SU-DHL-6 (cell line): ENCODE results near the gene CLDN9.

Source experiments
- H2AFZ ChIP-seq: fragments of 200-600 bp; sonication (generic); 2 replicates; pipeline ENCODE4 v1.6.1; 2014; ENCODE audit warnings: low read depth, mild to moderate bottlenecking, moderate library complexity, mixed read lengths, antibody characterized with exemption, low read length; ENCODE audit not compliant: severe bottlenecking
- H3F3A ChIP-seq: fragments of 200-600 bp; shearing (Covaris generic); 2 replicates; pipeline ENCODE4 v1.6.0; 2016; ENCODE audit warnings: antibody characterized with exemption, mild to moderate bottlenecking; ENCODE audit not compliant: insufficient read depth
- H3K27ac ChIP-seq: fragments of 200-600 bp; sonication (generic); 2 replicates; pipeline ENCODE4 v1.5.1; 2016; ENCODE audit warnings: low read depth, mild to moderate bottlenecking, low read length, moderate library complexity, mixed read lengths
- H3K27me3 ChIP-seq: fragments of 200-600 bp; sonication (generic), shearing (Covaris generic); 2 replicates; pipeline ENCODE4 v1.6.0; 2014; ENCODE audit warnings: mild to moderate bottlenecking, low read length
- H3K36me3 ChIP-seq: fragments of 200-600 bp; sonication (generic); 2 replicates; pipeline ENCODE4 v1.6.1; 2014; ENCODE audit warnings: mild to moderate bottlenecking, low read length, mixed read lengths
- H3K4me2 ChIP-seq: fragments of 300-600, 200-600 bp; shearing (Covaris generic), sonication (generic); 2 replicates; pipeline ENCODE4 v1.6.0; 2014; ENCODE audit warnings: low read length, low read depth, mild to moderate bottlenecking; ENCODE audit not compliant: poor library complexity, severe bottlenecking
- H3K4me3 ChIP-seq: fragments of 200-600 bp; sonication (generic); 2 replicates; pipeline ENCODE4 v1.5.1; 2014; ENCODE audit warnings: antibody characterized with exemption, low read length, mild to moderate bottlenecking, mixed read lengths; ENCODE audit not compliant: insufficient read depth, poor library complexity, severe bottlenecking
- H3K79me2 ChIP-seq: fragments of 200-600 bp; sonication (generic); 2 replicates; pipeline ENCODE4 v1.6.1; 2014; ENCODE audit warnings: mild to moderate bottlenecking, low read length, moderate library complexity; ENCODE audit not compliant: insufficient read depth
- H3K9ac ChIP-seq: fragments of 200-600 bp; sonication (generic); 2 replicates; pipeline ENCODE4 v1.7.0; 2014; ENCODE audit warnings: mild to moderate bottlenecking, low read length
- H3K9me2 ChIP-seq: fragments of 200-600 bp; sonication (generic); replicated peaks from 2 replicates; pipeline ENCODE4 v1.6.1; 2014; ENCODE audit warnings: low read length; ENCODE audit not compliant: insufficient read depth
- H3K9me3 ChIP-seq: fragments of 200-600 bp; sonication (generic); 2 replicates; pipeline ENCODE4 v1.6.1; 2014; ENCODE audit warnings: low read length, mixed read lengths; ENCODE audit not compliant: insufficient read depth
- H4K20me1 ChIP-seq: fragments of 200-600 bp; sonication (generic); 2 replicates; pipeline ENCODE4 v1.6.1; 2014; ENCODE audit warnings: low read depth, mild to moderate bottlenecking, antibody characterized with exemption, low read length, moderate library complexity, mixed read lengths
- EZH2phosphoT487 ChIP-seq: fragments of 200-600 bp; sonication (generic), shearing (Covaris generic); conservative IDR thresholded peaks from 2 replicates; pipeline ENCODE4 v1.6.1; 2018; ENCODE audit warnings: mild to moderate bottlenecking, antibody characterized with exemption, low read length, moderate library complexity, mixed read lengths
- TF ChIP-seq, protein P1 (sequence below): fragments of 200-600 bp; sonication (generic); IDR thresholded peaks from one replicate; pipeline ENCODE4 v1.5.1; 2017; ENCODE audit warnings: antibody characterized with exemption, mild to moderate bottlenecking, low read length, moderate library complexity; ENCODE audit not compliant: insufficient read depth, poor library complexity, severe bottlenecking

Gene CLDN9

GRCh38 chr16:3059723-3060242 lies 47.1 kb downstream of the CLDN9 start:
- Histone ChIP-seq H3K4me3 (peak overlapping the region; percentile 35), H3K9ac (peak overlapping the region; percentile 96), H4K20me1 (no peaks in the 10 kb centered on the region), H3K79me2 (no peaks in the 10 kb centered on the region), H3K27ac (no peak overlapping the region), H3K9me2 (no peaks in the 10 kb centered on the region), H3F3A (0 out of 2 replicates have a peak, but pooled peaks cover 4% of the 10 kb centered on the region), H3K36me3 (no peaks in the 10 kb centered on the region), H3K9me3 (no peaks in the 10 kb centered on the region), H2AFZ (peak overlapping the region; percentile 49), H3K4me2 (peak overlapping the region; percentile 57), H3K27me3 (no peaks in the 10 kb centered on the region)
- no peak for TF ChIP-seq EZH2phosphoT487
- TF ChIP-seq, protein P1, sequence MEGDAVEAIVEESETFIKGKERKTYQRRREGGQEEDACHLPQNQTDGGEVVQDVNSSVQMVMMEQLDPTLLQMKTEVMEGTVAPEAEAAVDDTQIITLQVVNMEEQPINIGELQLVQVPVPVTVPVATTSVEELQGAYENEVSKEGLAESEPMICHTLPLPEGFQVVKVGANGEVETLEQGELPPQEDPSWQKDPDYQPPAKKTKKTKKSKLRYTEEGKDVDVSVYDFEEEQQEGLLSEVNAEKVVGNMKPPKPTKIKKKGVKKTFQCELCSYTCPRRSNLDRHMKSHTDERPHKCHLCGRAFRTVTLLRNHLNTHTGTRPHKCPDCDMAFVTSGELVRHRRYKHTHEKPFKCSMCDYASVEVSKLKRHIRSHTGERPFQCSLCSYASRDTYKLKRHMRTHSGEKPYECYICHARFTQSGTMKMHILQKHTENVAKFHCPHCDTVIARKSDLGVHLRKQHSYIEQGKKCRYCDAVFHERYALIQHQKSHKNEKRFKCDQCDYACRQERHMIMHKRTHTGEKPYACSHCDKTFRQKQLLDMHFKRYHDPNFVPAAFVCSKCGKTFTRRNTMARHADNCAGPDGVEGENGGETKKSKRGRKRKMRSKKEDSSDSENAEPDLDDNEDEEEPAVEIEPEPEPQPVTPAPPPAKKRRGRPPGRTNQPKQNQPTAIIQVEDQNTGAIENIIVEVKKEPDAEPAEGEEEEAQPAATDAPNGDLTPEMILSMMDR = no peak

DNA sequence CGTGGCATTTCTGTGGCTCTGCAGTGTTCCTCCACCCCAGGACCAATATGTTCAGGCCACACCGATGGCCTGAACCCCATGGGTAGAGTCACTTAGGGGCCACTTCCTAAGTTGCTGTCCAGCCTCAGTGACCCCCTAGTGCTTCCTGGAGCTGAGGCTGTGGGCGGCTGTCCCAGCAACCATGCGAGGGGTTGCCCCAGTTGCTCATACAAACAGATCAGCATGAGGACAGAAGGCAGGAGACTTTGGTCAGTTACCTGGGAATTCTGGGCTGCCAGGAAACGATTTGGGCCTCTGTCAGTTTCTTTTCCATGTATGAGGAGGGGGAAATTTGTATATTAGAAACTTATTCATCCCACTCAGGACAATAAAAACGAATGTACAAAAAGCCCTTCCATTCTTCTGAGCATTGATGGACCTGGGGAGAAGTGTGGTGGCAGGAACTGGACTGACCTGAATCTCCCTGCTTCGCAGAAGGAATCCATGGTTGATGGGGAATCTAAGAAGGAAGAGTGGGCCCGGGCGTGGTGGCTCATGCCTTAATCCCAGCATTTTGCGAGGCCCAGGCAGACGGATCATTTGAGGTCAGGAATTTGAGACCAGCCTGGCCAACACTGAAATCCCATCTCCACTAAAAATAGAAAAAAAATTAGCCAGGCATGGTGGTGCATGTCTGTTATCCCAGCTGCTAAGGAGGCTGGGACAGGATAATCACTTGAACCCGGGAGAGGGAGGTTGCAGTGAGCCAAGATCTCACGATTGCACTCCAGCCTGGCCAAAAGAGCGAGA lies 47.8 kb downstream of the CLDN9 start:
- Histone ChIP-seq H3K9ac (no peak overlapping the region), H3K9me3 (no peaks in the 10 kb centered on the region), H3K4me2 (no peak overlapping the region), H2AFZ (no peak overlapping the region), H3K9me2 (no peaks in the 10 kb centered on the region), H3K79me2 (no peaks in the 10 kb centered on the region), H3K27ac (no peak overlapping the region), H3F3A (0 out of 2 replicates have a peak, but pooled peaks cover 4% of the 10 kb centered on the region), H4K20me1 (no peaks in the 10 kb centered on the region), H3K27me3 (no peaks in the 10 kb centered on the region), H3K36me3 (no peaks in the 10 kb centered on the region), H3K4me3 (no peak overlapping the region)
- TF ChIP-seq, protein P1 = no peak
- TF ChIP-seq EZH2phosphoT487 = no peak

DNA sequence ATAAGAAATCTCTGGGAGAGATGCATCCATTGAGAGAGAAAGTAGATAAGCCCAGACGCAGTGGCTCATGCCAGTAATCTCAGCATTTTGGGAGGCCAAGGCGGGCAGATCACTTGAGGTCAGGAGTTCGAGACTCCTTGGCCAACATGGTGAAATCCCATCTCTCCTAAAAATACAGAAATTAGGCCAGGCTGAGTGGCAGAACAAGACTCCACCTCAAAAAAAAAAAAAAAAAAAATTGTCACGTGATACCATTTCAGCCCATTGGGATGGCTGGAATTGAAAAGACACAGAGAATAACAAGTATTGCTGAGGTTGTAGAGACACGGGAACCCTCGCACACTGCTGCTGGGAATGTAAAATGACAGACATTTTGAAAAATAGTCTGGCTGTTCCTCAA lies 49.8 kb downstream of the CLDN9 start:
- Histone ChIP-seq H3K27ac (no peak overlapping the region), H3F3A (0 out of 2 replicates have a peak, but pooled peaks cover 4% of the 10 kb centered on the region), H3K4me3 (no peak overlapping the region), H3K27me3 (no peaks in the 10 kb centered on the region), H2AFZ (no peak overlapping the region), H3K79me2 (no peaks in the 10 kb centered on the region), H4K20me1 (no peaks in the 10 kb centered on the region), H3K4me2 (no peak overlapping the region), H3K9me2 (no peaks in the 10 kb centered on the region), H3K36me3 (no peaks in the 10 kb centered on the region), H3K9me3 (no peaks in the 10 kb centered on the region), H3K9ac (no peak overlapping the region)
- TF ChIP-seq, protein P1 = no peak
- no peak for TF ChIP-seq EZH2phosphoT487
